Progenitor cell of endocrine pancreas (in vitro differentiated cells): ENCODE results near the gene DOK4. TPM values are rescaled to one million over a fixed set of nuclear protein-coding genes. Genes with fewer than 3 reads are reported as not detected.

Experiments used
- DNase-seq: peaks from one replicate; pipeline ENCODE4 v3.0.0; 2021; ENCODE audit warnings: low spot score; ENCODE audit not compliant: unreplicated experiment
- H3K27ac Mint-ChIP-seq: 2 replicates; pipeline ENCODE4 v1.8.0; 2021; ENCODE audit warnings: mild to moderate bottlenecking, moderate library complexity, mixed read lengths
- H3K27me3 Mint-ChIP-seq: 2 replicates; pipeline ENCODE4 v1.8.0; 2021; ENCODE audit warnings: mixed read lengths
- H3K36me3 Mint-ChIP-seq: 2 replicates; pipeline ENCODE4 v1.8.0; 2022; ENCODE audit warnings: mixed read lengths; ENCODE audit not compliant: insufficient read depth
- H3K4me1 Mint-ChIP-seq: 2 replicates; pipeline ENCODE4 v1.8.0; 2021; ENCODE audit warnings: low read depth, mixed read lengths
- H3K4me3 Mint-ChIP-seq: 2 replicates; pipeline ENCODE4 v1.8.0; 2021; ENCODE audit warnings: low read depth, mild to moderate bottlenecking, moderate library complexity, mixed read lengths
- H3K9me3 Mint-ChIP-seq: 2 replicates; pipeline ENCODE4 v1.8.0; 2021; ENCODE audit warnings: low read depth, mixed read lengths
- CTCF ChIP-seq: fragments of 200-600 bp; sonication (generic); IDR thresholded peaks from one replicate; pipeline ENCODE4 v1.5.0; 2021; ENCODE audit warnings: antibody characterized with exemption, mild to moderate bottlenecking; ENCODE audit not compliant: unreplicated experiment
- total RNA-seq: library from RNA; stranded (reverse); gene quantifications from 2 replicates; pipeline ENCODE4 v1.2.1, GENCODE V29; 2021

Gene DOK4
- total RNA-seq, 1 donor from 2014 or later: 35.0 TPM

- peaks cover 3% of the 10 kb centered on the region for H3K36me3 Mint-ChIP-seq
- peaks cover 11% of the 10 kb centered on the region for H3K4me1 Mint-ChIP-seq
- H3K27me3 Mint-ChIP-seq: peaks cover 39% of the 10 kb centered on the region
- TF ChIP-seq CTCF: no peak
- H3K9me3 Mint-ChIP-seq: no peaks in the 10 kb centered on the region
- DNase-seq: no peak
- H3K4me3 Mint-ChIP-seq: no peak overlapping the region
- peak overlapping the region; percentile 26 for H3K27ac Mint-ChIP-seq
Observed at GRCh38 chr16:57533431-57534336, 47.4 kb upstream of the DOK4 start.

- Mint-ChIP-seq H3K36me3 (peaks cover 5% of the 10 kb centered on the region), H3K4me3 (no peak overlapping the region), H3K9me3 (no peaks in the 10 kb centered on the region), H3K4me1 (peaks cover 10% of the 10 kb centered on the region), H3K27ac (no peak overlapping the region), H3K27me3 (peaks cover 41% of the 10 kb centered on the region)
- TF ChIP-seq CTCF: no peak
- DNase-seq: no peak
Observed at GRCh38 chr16:57532266-57532625, 46.0 kb upstream of the DOK4 start.

- peaks cover 41% of the 10 kb centered on the region for H3K27me3 Mint-ChIP-seq
- H3K36me3 Mint-ChIP-seq: peaks cover 5% of the 10 kb centered on the region
- H3K9me3 Mint-ChIP-seq: no peaks in the 10 kb centered on the region
- peaks cover 10% of the 10 kb centered on the region for H3K4me1 Mint-ChIP-seq
- TF ChIP-seq CTCF: no peak
- no peak for DNase-seq
- no peak overlapping the region for H3K27ac Mint-ChIP-seq
- no peak overlapping the region for H3K4me3 Mint-ChIP-seq
Observed at GRCh38 chr16:57531635-57532265, 45.5 kb upstream of the DOK4 start.

- no peak overlapping the region for H3K4me3 Mint-ChIP-seq
- no peak overlapping the region for H3K27ac Mint-ChIP-seq
- peaks cover 10% of the 10 kb centered on the region for H3K4me1 Mint-ChIP-seq
- peaks cover 41% of the 10 kb centered on the region for H3K27me3 Mint-ChIP-seq
- no peak for DNase-seq
- peaks cover 5% of the 10 kb centered on the region for H3K36me3 Mint-ChIP-seq
- H3K9me3 Mint-ChIP-seq: no peaks in the 10 kb centered on the region
- no peak for TF ChIP-seq CTCF
Observed at GRCh38 chr16:57531253-57531575, 44.9 kb upstream of the DOK4 start.

GRCh38 chr16:57530522-57531252, 44.4 kb upstream of the DOK4 start:
- no peak for TF ChIP-seq CTCF
- DNase-seq: no peak
- Mint-ChIP-seq H3K4me3 (no peak overlapping the region), H3K9me3 (no peaks in the 10 kb centered on the region), H3K36me3 (peaks cover 5% of the 10 kb centered on the region), H3K4me1 (peaks cover 10% of the 10 kb centered on the region), H3K27ac (no peak overlapping the region), H3K27me3 (peaks cover 41% of the 10 kb centered on the region)
